GM03348 (cell line): ENCODE results near the gene B3GAT1.

Source experiments
- DNase-seq: peaks from one replicate; pipeline ENCODE4 v3.0.0; 2012; ENCODE audit warnings: low spot score

The B3GAT1 gene

GRCh38 chr11:134371436-134372185, 40.4 kb downstream of the B3GAT1 start:
- no peak for DNase-seq

- no peak for DNase-seq
Observed at GRCh38 chr11:134370526-134371435, 41.3 kb downstream of the B3GAT1 start.

GRCh38 chr11:134369656-134370525, 42.2 kb downstream of the B3GAT1 start:
- DNase-seq: no peak

GRCh38 chr11:134367781-134368180, 44.3 kb downstream of the B3GAT1 start:
- no peak for DNase-seq

- no peak for DNase-seq
Observed at GRCh38 chr11:134366254-134366653, 45.8 kb downstream of the B3GAT1 start.

- DNase-seq: no peak
Observed at GRCh38 chr11:134365011-134365925, 46.8 kb downstream of the B3GAT1 start.

GRCh38 chr11:134364261-134364660, 47.8 kb downstream of the B3GAT1 start:
- no peak for DNase-seq

- no peak for DNase-seq
Observed at GRCh38 chr11:134363592-134363991, 48.5 kb downstream of the B3GAT1 start.

GRCh38 chr11:134363161-134363560, 48.9 kb downstream of the B3GAT1 start:
- DNase-seq: no peak

- no peak for DNase-seq
Observed at GRCh38 chr11:134362192-134362901, 49.7 kb downstream of the B3GAT1 start.

GRCh38 chr11:134361661-134362060, 50.4 kb downstream of the B3GAT1 start:
- no peak for DNase-seq

GRCh38 chr11:134360050-134360835, 51.8 kb downstream of the B3GAT1 start:
- peak; percentile 88 for DNase-seq

GRCh38 chr11:134359646-134360045, 52.4 kb downstream of the B3GAT1 start:
- DNase-seq: no peak

GRCh38 chr11:134358856-134359490, 53.1 kb downstream of the B3GAT1 start:
- no peak for DNase-seq

GRCh38 chr11:134358165-134358855, 53.7 kb downstream of the B3GAT1 start:
- no peak for DNase-seq

- no peak for DNase-seq
Observed at GRCh38 chr11:134357545-134357839, 54.5 kb downstream of the B3GAT1 start.

- no peak for DNase-seq
Observed at GRCh38 chr11:134356656-134357544, 55.1 kb downstream of the B3GAT1 start.

- DNase-seq: no peak
Observed at GRCh38 chr11:134355656-134356055, 56.4 kb downstream of the B3GAT1 start.
